Measurements from ENCODE around the gene ARAP3. TPM values are rescaled to one million over a fixed set of nuclear protein-coding genes. Genes with fewer than 3 reads are reported as not detected.
A peak's percentile ranks its signal among the peaks of the same experiment; 100 is the strongest.

The ARAP3 gene
- polyA plus RNA-seq, 3 donors: 1.2 to 18.2 (median 2.2) TPM

DNA sequence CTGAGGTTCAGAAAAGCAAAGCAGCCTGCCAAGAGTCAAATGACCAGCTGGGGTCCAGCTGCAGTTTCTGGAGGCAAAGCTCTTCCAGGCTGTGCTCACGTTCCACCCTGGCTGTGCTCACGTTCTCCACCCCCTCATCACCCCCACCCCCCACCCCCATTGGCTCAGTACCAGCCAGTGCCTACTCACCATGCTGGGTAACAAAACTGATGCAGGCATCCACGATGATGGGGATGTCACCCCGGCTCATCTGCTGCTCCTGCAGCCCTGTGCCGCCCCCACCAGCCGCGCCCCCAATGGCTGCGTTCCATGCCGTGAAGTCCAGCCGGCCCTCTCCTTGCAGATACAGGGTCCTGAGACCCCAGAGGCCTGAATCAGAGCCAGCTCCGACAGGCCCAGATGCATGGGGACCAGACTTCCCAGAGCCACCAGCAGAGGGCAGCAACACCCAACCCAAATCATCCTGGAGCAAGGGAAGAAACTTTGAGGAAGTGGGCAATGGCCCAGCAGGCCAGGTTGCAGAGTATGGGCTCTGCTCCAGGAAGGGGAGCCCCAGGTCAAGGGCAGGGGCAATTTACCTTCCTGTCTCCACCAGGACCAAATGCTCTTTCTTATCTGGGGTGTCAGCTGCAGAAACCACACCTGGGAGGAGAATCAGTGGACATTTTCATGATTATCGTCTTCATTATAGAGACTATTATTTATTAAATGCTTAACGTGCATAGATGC is 17.1 kb downstream of the ARAP3 start:
- Histone ChIP-seq H3K9me3 (replicated peaks in 1 of 2; ENCODE audit: control insufficient read depth in 1 of 2, insufficient read depth in 1 of 2, low read length in 2 of 2) (no peaks in the 10 kb centered on the region), H3K79me2 (ENCODE audit: insufficient read depth, low read length) (no peaks in the 10 kb centered on the region), H3K4me2 (replicated peaks; ENCODE audit: extremely low read depth, low read length, poor library complexity, severe bottlenecking) (no peak overlapping the region), H3K4me1 (ENCODE audit: control insufficient read depth in 1 of 2, insufficient read depth in 2 of 2, low read length in 2 of 2) (peaks cover 5 to 6% of the 10 kb centered on the region in 2 donors), H3K9ac (ENCODE audit: insufficient read depth, low read length, poor library complexity, severe bottlenecking) (no peak overlapping the region), H4K20me1 (ENCODE audit: insufficient read depth, low read length) (peaks cover 6% of the 10 kb centered on the region), H3K4me3 (replicated peaks in 1 of 3; ENCODE audit: low read depth in 2 of 3, low read length in 3 of 3) (no peak overlapping the region), H3K36me3 (replicated peaks in 1 of 2; ENCODE audit: control insufficient read depth in 1 of 2, insufficient read depth in 2 of 2, low read length in 2 of 2) (peaks cover 46 to 58% of the 10 kb centered on the region in 2 donors), H2AFZ (ENCODE audit: insufficient read depth, low read depth, low read length, poor library complexity, severe bottlenecking) (no peak overlapping the region), H3K27ac (ENCODE audit: low read depth in 1 of 2, low read length in 2 of 2) (no peak overlapping the region), H3K27me3 (ENCODE audit: control insufficient read depth in 2 of 2, insufficient read depth in 2 of 2, low read length in 2 of 2) (no peaks in the 10 kb centered on the region)
- DNase-seq: peak; percentile 77 to 85 (median 82)
- intact Hi-C loops (cut with micrococcal nuclease): loop anchor here (5.0 to 10.0 kb wide), 2 partner anchors 150 to 162 kb away; no protein-coding TSS in a partner anchor
- peaks cover 4% of the 10 kb centered on the region for H3K4me1 Mint-ChIP-seq
- no peak overlapping the region for H3K4me3 Mint-ChIP-seq
- H3K27ac Mint-ChIP-seq: peak overlapping the region in 1 of 7 donors; percentile 28
- H3K36me3 Mint-ChIP-seq: peaks cover 50 to 52% of the 10 kb centered on the region in 2 donors
- TF ChIP-seq, protein P1, sequence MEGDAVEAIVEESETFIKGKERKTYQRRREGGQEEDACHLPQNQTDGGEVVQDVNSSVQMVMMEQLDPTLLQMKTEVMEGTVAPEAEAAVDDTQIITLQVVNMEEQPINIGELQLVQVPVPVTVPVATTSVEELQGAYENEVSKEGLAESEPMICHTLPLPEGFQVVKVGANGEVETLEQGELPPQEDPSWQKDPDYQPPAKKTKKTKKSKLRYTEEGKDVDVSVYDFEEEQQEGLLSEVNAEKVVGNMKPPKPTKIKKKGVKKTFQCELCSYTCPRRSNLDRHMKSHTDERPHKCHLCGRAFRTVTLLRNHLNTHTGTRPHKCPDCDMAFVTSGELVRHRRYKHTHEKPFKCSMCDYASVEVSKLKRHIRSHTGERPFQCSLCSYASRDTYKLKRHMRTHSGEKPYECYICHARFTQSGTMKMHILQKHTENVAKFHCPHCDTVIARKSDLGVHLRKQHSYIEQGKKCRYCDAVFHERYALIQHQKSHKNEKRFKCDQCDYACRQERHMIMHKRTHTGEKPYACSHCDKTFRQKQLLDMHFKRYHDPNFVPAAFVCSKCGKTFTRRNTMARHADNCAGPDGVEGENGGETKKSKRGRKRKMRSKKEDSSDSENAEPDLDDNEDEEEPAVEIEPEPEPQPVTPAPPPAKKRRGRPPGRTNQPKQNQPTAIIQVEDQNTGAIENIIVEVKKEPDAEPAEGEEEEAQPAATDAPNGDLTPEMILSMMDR (IDR thresholded peaks at IDR 0.05): peak; percentile 88
- WGBS (ENCODE audit: insufficient coverage): 44% methylated on average over 8 of the region's 13 CpGs
- H3K9me3 Mint-ChIP-seq: peaks cover 0 to 3% (median 0%) of the 10 kb centered on the region in 7 donors
- H3K27me3 Mint-ChIP-seq (ENCODE audit: low read depth in 3 of 3): peaks cover 0 to 2% (median 1%) of the 10 kb centered on the region in 3 donors

DNA sequence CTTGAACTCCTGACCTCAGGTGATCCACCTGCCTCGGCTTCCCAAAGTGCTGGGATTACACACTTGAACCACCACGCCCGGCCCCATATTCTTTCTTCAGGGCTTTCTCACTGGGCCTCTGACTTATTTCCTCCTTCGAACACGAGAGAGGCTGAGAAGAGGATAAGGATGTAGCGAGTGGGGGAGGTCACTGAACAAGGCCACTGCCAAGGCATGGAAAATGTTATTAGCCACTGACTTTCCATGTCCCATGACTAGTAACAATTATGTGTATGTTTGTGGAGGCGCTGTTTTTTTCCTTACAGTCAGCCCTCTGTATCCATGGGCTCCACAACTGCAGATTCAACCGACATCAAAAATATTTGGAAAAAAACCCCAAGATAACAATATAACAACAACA is 18.5 kb downstream of the ARAP3 start:
- Mint-ChIP-seq H3K4me3 (no peak overlapping the region), H3K27me3 (ENCODE audit: low read depth in 3 of 3) (peaks cover 0 to 2% (median 0%) of the 10 kb centered on the region in 3 donors), H3K4me1 (peaks cover 4% of the 10 kb centered on the region), H3K9me3 (peaks cover 0 to 3% (median 0%) of the 10 kb centered on the region in 7 donors), H3K36me3 (peaks cover 47 to 50% of the 10 kb centered on the region in 2 donors), H3K27ac (no peak overlapping the region)
- intact Hi-C loops (cut with micrococcal nuclease): loop anchor here in 1 of 2 donors (10.0 kb wide), 1 partner anchor 151 kb away; no protein-coding TSS in a partner anchor
- no peak overlapping the region for H3K4me2 ChIP-seq (replicated peaks; ENCODE audit: extremely low read depth, low read length, poor library complexity, severe bottlenecking)
- no peak overlapping the region for H3K9ac ChIP-seq (ENCODE audit: insufficient read depth, low read length, poor library complexity, severe bottlenecking)
- no peak overlapping the region for H3K4me3 ChIP-seq (replicated peaks in 1 of 3; ENCODE audit: low read depth in 2 of 3, low read length in 3 of 3)
- TF ChIP-seq, protein P1 (IDR thresholded peaks at IDR 0.05): no peak
- no peak overlapping the region for H3K27ac ChIP-seq (ENCODE audit: low read depth in 1 of 2, low read length in 2 of 2)
- peaks cover 34 to 55% of the 10 kb centered on the region in 2 donors for H3K36me3 ChIP-seq (replicated peaks in 1 of 2; ENCODE audit: control insufficient read depth in 1 of 2, insufficient read depth in 2 of 2, low read length in 2 of 2)
- H3K4me1 ChIP-seq (ENCODE audit: control insufficient read depth in 1 of 2, insufficient read depth in 2 of 2, low read length in 2 of 2): peaks cover 5 to 6% of the 10 kb centered on the region in 2 donors
- peaks cover 6% of the 10 kb centered on the region for H4K20me1 ChIP-seq (ENCODE audit: insufficient read depth, low read length)
- no peak overlapping the region for H2AFZ ChIP-seq (ENCODE audit: insufficient read depth, low read depth, low read length, poor library complexity, severe bottlenecking)
- WGBS (ENCODE audit: insufficient coverage): 100% methylated on average over 2 of the region's 8 CpGs
- H3K27me3 ChIP-seq (ENCODE audit: control insufficient read depth in 2 of 2, insufficient read depth in 2 of 2, low read length in 2 of 2): no peaks in the 10 kb centered on the region
- no peaks in the 10 kb centered on the region for H3K79me2 ChIP-seq (ENCODE audit: insufficient read depth, low read length)
- DNase-seq: no peak
- H3K9me3 ChIP-seq (replicated peaks in 1 of 2; ENCODE audit: control insufficient read depth in 1 of 2, insufficient read depth in 1 of 2, low read length in 2 of 2): no peaks in the 10 kb centered on the region
